CD4-positive, alpha-beta T cell treated with Interleukin-15 for 1 hour (primary cell): ENCODE measurements around the gene FMNL1.
"Not testable (repeated sequence)": the region's sequence is repeated elsewhere in the genome, so short reads cannot be mapped to it uniquely, and the experiment has no call there.

Source experiments
- DNase-seq: peaks from one replicate; pipeline ENCODE4 v3.0.0-alpha.2; 2020

The FMNL1 gene

DNA sequence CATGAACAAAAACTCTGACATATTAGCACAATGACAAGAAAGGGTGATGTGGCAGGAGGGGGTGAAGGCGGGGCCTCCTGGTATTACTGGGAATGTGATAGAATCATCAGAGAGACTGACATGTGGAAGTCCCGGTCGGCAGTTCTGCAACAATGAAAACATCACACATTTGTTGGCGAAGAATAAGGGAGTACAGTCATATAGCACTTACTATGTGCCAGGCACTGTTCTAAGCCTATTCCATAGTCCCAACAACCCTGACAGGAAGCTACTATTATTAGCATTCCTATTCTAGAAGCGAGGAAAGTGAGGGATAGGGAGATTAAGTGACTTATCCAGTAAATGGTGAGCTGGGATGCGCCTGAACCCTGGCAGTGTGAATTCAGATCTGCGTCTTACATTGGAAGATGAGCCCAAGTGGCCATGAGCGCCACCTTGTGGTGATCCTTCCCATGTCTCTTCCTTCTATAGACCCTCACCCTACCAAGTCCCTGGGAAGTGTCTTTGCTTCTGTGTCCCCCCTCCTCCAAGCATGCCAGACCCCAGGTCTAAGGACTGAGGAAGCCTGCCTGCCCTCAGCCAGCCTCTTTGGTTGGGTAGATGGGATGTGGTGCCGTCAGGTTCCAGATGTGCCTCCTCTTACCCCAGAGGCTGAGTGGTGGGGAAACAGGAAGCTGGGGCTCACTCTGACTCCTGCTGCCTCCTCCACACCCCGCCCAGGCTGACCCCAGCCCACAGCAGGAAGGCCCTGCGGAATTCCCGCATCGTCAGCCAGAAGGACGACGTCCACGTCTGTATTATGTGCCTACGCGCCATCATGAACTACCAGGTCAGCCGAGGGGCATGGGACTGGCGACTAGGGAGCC, 14.0 kb downstream of the FMNL1 start:
- DNase-seq: peak; percentile 73

DNA sequence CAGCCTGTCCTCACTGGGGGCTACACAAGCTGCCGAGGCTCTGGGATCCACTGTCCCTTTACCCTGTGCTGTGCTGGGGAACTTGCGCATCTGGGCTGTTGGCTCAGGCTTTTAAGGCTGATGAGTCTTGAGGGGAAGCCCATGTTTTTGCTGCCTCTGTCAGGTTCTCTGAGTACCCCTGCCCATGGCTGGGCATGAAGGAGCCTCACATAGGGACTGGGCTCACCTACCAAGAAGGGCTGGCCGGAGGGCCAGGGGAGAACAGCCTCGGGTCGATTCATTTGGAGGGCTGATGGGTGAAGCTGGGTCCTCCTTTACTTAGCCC, 14.6 kb downstream of the FMNL1 start:
- no peak for DNase-seq

GRCh38 chr17:45237686-45238085, 16.0 kb downstream of the FMNL1 start:
- DNase-seq: no peak

GRCh38 chr17:45238155-45238774, 16.6 kb downstream of the FMNL1 start:
- DNase-seq: no peak

- no peak for DNase-seq
These were observed 19.2 kb downstream of the FMNL1 start for GRCh38 chr17:45240905-45241327.

- DNase-seq: no peak
These were observed 19.8 kb downstream of the FMNL1 start for GRCh38 chr17:45241328-45242028.

GRCh38 chr17:45242029-45242414, 20.3 kb downstream of the FMNL1 start:
- no peak for DNase-seq

DNA sequence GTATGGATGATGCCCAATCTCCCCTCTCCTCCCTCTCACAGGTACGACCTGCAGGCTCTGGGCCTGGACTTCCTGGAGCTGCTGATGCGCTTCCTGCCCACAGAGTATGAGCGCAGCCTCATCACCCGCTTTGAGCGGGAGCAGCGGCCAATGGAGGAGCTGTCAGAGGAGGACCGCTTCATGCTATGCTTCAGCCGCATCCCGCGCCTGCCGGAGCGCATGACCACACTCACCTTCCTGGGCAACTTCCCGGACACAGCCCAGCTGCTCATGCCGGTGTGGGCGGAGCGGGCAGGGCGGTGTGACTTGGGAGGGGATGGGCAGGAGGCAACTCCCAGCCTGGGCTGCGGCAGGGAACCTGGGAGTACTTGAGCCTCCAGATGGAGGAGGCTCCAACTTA, 22.1 kb downstream of the FMNL1 start:
- no peak for DNase-seq

- no peak for DNase-seq
These were observed 23.3 kb downstream of the FMNL1 start for GRCh38 chr17:45244725-45245656.

- no peak for DNase-seq
These were observed 24.7 kb downstream of the FMNL1 start for GRCh38 chr17:45246338-45246737.

DNA sequence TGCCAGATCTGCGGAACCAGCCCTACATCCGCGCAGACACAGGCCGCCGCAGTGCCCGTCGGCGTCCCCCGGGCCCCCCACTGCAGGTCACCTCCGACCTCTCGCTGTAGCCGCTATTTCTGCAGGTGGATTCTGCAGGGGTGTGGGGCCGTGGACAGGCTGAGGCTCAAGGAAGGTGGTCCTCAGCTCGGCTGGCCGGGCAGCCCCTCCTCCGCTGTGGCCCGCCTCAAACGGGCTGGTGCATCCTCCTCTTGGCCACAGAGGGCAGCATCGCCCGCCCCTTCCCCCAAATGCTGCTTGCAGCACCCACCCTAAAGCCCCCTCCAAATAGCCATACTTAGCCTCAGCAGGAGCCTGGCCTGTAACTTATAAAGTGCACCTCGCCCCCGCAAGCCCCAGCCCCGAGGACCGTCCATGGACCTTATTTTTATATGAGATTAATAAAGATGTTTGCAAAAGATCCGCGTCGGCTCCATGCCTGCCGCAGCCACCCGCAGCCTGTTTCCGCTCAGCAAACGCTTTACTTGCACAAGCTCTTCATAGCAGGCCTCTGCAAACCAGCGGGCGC, 25.3 kb downstream of the FMNL1 start:
- DNase-seq: no peak

- peak; percentile 97 for DNase-seq
These were observed 25.9 kb downstream of the FMNL1 start for GRCh38 chr17:45247429-45248131.

GRCh38 chr17:45248132-45248957, 26.7 kb downstream of the FMNL1 start:
- peak; percentile 86 for DNase-seq

GRCh38 chr17:45251931-45252330, 30.2 kb downstream of the FMNL1 start:
- DNase-seq: no peak

- not testable (repeated sequence) for DNase-seq
These were observed 31.6 kb downstream of the FMNL1 start for GRCh38 chr17:45253237-45253636.

DNA sequence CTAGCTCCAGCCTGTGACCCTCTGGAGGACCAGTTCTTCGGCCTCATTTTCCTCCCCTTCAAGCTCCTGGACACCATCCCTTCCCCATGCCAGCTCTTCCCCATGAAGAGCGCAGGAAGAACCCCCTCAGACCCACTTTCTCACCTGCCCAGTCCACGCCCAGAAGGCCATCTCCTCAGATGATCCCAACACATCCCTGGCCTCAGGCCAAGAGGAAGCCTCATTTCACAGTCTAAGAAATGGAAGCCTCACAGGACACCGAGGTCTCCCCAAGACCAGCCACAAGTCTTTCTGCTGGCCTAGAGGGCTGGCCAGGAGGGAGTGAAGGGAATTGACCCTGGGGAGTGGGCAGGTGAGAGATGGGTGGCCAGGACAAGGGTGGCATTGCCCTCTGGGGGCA, 32.2 kb downstream of the FMNL1 start:
- DNase-seq: no peak

- DNase-seq: no peak
These were observed 33.7 kb downstream of the FMNL1 start for GRCh38 chr17:45255358-45255757.

GRCh38 chr17:45256114-45256966, 34.7 kb downstream of the FMNL1 start:
- DNase-seq: no peak

- DNase-seq: no peak
These were observed 35.4 kb downstream of the FMNL1 start for GRCh38 chr17:45257115-45257514.

- DNase-seq: no peak
These were observed 37.3 kb downstream of the FMNL1 start for GRCh38 chr17:45258981-45259380.
